Amniotic stem cell (primary cell): ENCODE results near the gene CEBPE.

Source experiments
- DNase-seq: peaks from one replicate; lab custom pipeline; 2025; lab: John Stamatoyannopoulos, UW

Gene CEBPE

GRCh38 chr14:23102801-23103200 lies 16.3 kb downstream of the CEBPE start:
- no peak for DNase-seq

GRCh38 chr14:23101986-23102625 lies 16.9 kb downstream of the CEBPE start:
- DNase-seq = no peak

GRCh38 chr14:23101213-23101970 lies 17.7 kb downstream of the CEBPE start:
- DNase-seq = no peak

GRCh38 chr14:23099212-23099861 lies 19.7 kb downstream of the CEBPE start:
- DNase-seq = no peak

GRCh38 chr14:23097786-23098185 lies 21.3 kb downstream of the CEBPE start:
- DNase-seq = no peak

DNA sequence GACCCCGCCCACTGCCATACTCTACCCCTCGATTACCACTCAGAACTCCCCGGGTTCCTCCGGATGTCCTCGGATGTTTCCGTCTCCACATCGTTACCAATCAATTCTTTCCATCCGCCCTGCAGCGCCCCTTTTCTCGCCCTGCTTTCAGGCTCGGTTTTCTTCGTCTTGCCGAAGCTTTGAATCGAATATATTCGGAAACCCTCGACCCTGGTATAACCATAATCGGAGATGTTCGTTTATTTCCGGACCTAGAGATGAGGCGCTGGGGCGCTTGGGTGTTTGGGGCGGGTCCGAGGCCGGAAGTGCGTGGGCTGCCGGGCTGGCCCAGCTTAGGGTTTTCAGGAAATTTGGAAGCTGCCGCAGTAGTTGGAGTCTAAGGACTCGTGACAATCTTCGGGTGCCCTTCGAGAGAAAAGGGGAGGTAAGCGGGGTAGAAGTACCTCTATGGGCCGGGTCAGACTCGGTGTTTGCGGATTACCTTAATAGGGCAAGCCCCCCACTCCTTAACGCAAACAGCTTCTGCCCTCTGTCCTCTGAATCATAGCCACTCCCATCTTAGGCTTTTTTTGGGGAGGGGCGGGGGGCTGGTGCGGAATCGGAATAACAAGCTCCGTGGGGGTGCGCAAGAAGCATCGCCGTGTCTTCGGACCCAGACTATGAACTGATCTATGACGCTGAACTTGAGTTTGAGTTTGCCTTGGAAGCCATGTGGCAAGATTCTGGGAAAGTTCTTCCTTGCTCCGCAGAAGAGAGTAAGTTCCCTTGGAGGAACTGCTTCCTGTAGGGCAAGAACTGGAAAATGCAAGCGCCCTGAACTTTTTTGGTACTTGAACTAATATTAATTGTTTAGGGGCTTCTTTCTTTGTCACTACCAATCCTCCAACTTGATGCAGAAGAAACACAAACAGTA lies 23.6 kb downstream of the CEBPE start, which contains the start of gene C14orf119:
TSS of gene C14orf119 (plus strand) at position 310 of the 913 bp plus-strand sequence. CDS start 2,154 bp downstream, outside the sequence.
- DNase-seq = no peak

DNA sequence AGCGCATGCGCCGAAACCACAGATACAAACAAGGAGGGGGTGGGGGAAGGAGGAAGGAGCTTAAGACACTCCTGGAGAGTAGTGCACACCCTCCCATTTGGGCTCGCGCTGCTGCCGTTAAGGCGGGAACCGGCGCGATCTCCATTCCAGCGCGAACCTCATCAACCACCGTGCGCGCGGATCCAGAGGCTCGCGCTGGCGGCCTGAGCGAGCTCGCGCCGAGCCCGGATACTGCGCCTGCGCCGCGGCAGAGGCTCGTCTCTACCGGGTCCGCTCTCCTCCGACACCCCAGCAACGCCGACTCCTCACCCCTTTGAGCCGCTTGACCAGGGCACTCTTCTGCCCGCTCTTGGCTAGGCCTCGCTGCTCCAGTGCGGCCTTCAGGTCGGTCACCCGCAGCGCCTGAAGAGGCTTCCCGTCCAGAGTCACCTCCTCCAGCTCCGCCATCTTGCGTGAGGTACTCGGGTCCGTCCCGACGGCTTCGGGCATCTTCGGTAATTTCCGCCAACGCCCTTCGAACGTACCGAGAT lies 24.3 kb downstream of the CEBPE start, which contains the start of gene ACIN1:
TSS of gene ACIN1 (minus strand) at position 471 of the 530 bp plus-strand sequence. CDS start at position 447, 24 bp downstream.
- DNase-seq = no peak

DNA sequence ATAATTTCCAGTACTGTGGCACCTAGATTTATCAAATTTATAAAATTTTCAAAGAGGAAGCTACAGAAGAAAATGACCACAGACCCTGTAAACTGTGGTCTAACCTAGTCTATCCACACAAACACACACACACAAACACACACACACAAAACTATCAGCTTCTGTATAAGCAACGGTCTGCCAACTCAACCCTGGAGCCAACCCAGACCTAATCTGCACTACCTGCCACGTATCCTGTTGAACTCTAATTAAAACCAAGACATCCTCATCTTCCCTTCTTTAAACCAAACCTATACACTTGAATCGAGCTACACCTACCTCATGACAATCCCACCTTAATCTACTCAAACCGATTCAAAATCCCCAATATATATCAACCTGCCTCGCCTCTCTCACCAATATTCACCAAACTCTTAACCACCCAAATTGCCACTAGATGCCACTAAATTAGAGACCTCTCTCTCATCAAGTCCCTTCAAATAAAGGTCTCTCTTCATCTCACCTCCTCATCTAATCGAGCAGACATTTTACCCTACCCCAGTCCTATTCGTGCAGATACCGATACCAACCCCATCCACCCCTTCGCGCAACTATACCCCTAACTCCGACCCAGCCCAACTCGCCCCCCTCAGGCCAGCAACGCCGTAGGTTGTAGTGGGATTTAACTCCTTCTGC lies 24.9 kb downstream of the CEBPE start:
- DNase-seq = no peak

GRCh38 chr14:23093526-23093925 lies 25.5 kb downstream of the CEBPE start:
- DNase-seq = no peak

DNA sequence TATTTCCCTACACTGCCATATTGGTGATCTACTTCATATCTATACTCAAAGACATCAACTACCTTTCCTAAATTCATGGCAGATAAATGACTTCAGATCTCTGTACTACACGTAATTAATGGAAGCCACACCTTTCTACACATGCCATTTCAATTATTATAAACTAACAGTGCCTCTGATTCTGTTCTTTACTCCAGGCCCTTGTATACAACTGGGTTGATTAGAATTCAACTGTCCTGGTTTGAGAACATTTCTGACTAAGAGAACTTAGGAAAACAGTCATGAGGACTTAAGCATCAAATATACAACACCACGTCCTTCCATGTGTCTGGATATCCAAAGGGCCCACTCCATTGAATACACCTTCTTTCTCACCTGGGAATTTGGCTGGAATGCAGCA lies 26.0 kb downstream of the CEBPE start:
- DNase-seq = no peak

DNA sequence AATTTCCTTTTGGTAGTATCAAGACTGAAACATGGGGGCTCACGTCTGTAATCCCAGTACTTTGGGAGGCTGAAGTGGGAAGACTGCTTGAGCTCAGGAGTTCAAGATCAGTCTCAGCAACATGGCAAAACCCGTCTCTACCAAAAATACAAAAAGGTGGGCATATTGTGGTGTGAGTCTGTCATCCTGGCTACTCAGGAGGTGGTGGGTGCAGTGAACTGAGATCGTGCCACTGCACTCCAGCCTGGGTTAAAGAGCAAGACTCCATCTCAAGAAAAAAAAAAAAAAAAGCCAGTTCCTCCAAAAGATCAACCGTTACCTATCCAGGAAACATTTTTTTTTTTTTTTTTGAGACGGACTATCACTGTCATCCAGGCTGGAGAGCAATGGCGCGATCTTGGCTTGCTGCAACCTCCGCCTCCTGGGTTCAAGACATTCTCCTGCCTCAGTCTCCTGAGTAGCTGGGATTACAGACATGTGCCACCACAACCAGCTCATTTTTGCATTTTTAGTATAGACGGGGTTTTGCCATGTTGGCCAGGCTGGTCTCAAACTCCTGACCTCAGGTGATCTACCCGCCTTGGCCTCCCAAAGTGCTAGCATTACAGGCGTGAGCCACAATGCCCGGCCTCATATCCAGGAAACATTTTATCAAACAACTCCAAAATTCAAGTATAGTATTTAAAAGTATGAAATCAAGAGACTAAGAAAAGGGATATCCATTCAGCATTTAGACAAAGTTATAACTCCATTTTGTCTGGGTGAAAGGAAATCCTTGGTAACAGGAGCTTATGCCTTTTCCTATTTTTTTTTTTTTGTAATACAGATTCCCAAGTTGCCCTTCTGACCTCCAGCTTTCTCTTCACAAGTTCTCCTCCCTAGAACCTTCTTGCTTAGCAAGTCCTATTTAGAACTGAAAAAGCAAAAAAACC lies 27.5 kb downstream of the CEBPE start:
- DNase-seq = no peak

DNA sequence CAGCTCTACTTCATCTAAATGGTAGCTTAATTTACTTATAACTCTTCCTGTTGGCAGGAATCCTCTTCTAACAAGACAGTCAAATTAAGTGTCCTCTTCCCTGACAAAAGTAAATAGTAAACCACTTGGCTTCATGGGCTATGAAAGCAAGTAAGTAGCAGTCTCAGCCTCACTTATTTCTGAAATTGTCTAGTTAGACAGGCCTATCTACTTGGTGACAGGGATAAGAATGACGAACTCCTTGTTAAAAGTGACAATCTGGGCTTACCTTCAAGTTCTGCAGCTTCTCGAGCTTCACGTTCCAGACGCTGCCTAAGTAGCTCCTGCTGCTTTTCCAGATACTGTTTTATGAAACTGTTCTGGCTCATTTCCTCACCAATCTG lies 28.8 kb downstream of the CEBPE start:
- no peak for DNase-seq

GRCh38 chr14:23089498-23090253 lies 29.4 kb downstream of the CEBPE start:
- DNase-seq = no peak

- DNase-seq = no peak
Measured at GRCh38 chr14:23086565-23086964, 32.5 kb downstream of the CEBPE start.

GRCh38 chr14:23085458-23085857 lies 33.6 kb downstream of the CEBPE start:
- no peak for DNase-seq

GRCh38 chr14:23080474-23080873 lies 38.6 kb downstream of the CEBPE start:
- no peak for DNase-seq

DNA sequence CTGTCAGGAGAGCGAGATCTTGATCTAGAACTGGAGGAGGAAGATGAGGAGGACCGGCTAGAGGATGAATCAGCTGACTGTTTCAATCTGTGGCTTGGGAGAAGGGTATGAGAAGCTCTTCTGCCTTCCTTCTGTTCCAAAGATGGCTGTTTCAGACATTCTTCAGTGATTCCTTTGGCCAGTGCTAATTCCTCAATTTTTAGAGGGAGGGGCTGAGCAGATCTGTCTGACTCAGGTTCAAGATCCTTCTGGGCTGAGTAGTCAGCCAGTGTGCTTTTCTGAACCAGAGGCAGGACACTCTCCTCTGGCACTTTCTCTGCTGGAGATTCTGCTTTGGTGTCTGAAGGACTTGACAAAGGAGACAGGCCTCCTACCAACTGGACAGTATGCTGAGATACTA lies 39.3 kb downstream of the CEBPE start:
- DNase-seq = no peak

DNA sequence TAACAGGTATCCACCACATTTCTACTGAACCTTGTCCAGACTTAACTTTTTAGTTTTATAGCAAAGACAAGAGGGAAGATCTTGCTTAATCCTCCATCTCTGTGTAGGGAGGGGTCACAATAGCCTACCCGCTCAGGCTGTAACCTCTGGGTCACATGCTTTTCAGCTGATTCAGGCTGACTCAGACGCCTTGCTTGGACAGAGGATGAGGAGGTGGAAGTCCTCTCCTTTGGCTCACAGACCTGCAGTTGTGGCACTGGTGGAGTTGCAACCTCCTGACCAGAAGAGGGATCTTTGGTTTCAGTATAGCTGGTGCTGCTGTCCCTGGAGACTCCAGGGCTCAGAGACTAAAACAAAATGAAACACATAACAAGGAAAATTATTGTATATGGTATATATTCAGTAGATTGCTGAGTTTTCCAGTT lies 40.4 kb downstream of the CEBPE start:
- no peak for DNase-seq

- no peak for DNase-seq
Measured at GRCh38 chr14:23077962-23078361, 41.1 kb downstream of the CEBPE start.
